ENCODE data around the gene C2orf49. TPM values are rescaled to one million over a fixed set of nuclear protein-coding genes. Genes with fewer than 3 reads are reported as not detected.

Gene C2orf49
- total and polyA plus RNA-seq, 10 of the 15 experiments (the other 5 are each of a cell fraction or from before 2014, with no cell fraction given) = 7.2 to 24.2 (median 15.5) TPM

GRCh38 chr2:105371156-105371555 is 33.8 kb downstream of the C2orf49 start:
- ChIA-PET POLR2A (no interaction called here), RAD21 (ENCODE audit: unreplicated experiment) (no interaction called here), SMC1A (ENCODE audit: uncharacterized antibody, unreplicated experiment) (interaction anchor here (0.7 to 2.0 kb wide), 5 partner anchors 42 to 403 kb away, joined by 3 to 7 read pairs (median 3); no protein-coding TSS in a partner anchor), CTCF (interaction anchor here (1.3 to 1.9 kb wide), 4 partner anchors 42 to 173 kb away, joined by 4 to 10 read pairs (median 6); no protein-coding TSS in a partner anchor)
- no peaks in the 10 kb centered on the region for H4K20me1 ChIP-seq (ENCODE audit: control insufficient read depth, insufficient read depth)
- peaks cover 13% of the 10 kb centered on the region for H3K4me1 ChIP-seq (ENCODE audit: control insufficient read depth, insufficient read depth, low read length)
- H3K79me2 ChIP-seq (ENCODE audit: control insufficient read depth, insufficient read depth, low read length) = no peaks in the 10 kb centered on the region; the same call in none of the 2 replicates
- H2AFZ ChIP-seq (ENCODE audit: control insufficient read depth, low read depth, low read length) = no peak overlapping the region
- DNase-seq (ENCODE audit: low read depth, low spot score) = no peak
- no peaks in the 10 kb centered on the region for H3K27me3 ChIP-seq (replicated peaks in 1 of 2; ENCODE audit: control insufficient read depth in 2 of 2, insufficient read depth in 2 of 2, low read length in 1 of 2)
- no peak overlapping the region for H3K27ac ChIP-seq (ENCODE audit: control insufficient read depth, insufficient read depth)
- intact Hi-C loops (cut with micrococcal nuclease; ENCODE audit: unreplicated experiment) (loop anchor here (10.0 kb wide), 1 partner anchor 374 kb away; the partner anchor contains the start of gene NCK2), in situ Hi-C loops (cut with MboI) (loop anchor here (5.0 kb wide), 1 partner anchor 151 kb away; no protein-coding TSS in a partner anchor)
- no peaks in the 10 kb centered on the region for H3K9me3 ChIP-seq (replicated peaks; ENCODE audit: control insufficient read depth, insufficient read depth, low read length)
- H3K4me2 ChIP-seq (ENCODE audit: control insufficient read depth, insufficient read depth) = no peak overlapping the region
- no peak for TF ChIP-seq ZSCAN29 (IDR thresholded peaks at IDR 0.05)
- no peak for TF ChIP-seq RB1 (IDR thresholded peaks at IDR 0.05; ENCODE audit: borderline replicate concordance)
- TF ChIP-seq ZNF687 (IDR thresholded peaks at IDR 0.05) = no peak
- no TSS peak for BruUV-seq (replicated peaks)
- WGBS (ENCODE audit: insufficient coverage, insufficient replicate concordance, low lambda C conversion rate, missing lambda C conversion rate) = 74% methylated on average over 10 of the region's 10 CpGs
- no peak for FAIRE-seq
- H3K4me3 ChIP-seq = no peak overlapping the region
- no peak overlapping the region for H3K9ac ChIP-seq (ENCODE audit: control insufficient read depth, insufficient read depth, low read length)
- no peaks in the 10 kb centered on the region for H3K36me3 ChIP-seq (ENCODE audit: control insufficient read depth in 2 of 2, insufficient read depth in 2 of 2, low read length in 1 of 2)
- ATAC-seq = no peak

Data from GM12878 (cell line).